ENCODE results near the gene UNCX. TPM values are rescaled to one million over a fixed set of nuclear protein-coding genes. Genes with fewer than 3 reads are reported as not detected.

UNCX gene
- total and polyA plus RNA-seq, 2 experiments from 2014 or later = not detected

DNA sequence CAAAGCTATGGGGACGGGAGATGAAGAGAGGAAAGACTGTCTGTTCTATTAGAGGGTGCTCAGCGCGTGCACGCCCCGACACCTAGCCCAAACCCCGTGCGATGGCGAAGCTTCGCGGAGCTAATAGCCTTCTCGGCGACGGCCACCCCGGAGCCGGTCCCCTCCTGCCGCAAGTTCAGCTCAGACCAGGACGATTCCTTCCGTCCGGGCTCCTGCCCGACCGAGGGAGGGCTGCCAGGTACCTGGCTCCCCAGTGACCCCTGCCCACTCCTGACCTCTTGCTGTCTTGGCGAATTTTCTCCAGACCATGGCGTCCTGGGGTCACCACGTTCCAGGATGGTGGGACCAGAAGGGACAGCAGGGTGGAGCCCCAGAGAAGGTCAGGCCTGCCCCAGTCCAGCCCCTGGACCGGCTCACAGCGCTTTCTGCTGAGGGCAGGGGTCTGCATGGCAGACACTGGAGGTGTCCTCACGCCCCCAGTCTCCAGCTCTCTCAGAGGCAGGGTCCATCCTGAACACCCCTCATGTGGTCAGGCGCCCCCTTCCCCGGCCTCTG lies 36.7 kb downstream of the UNCX start (continued):
- TF ChIP-seq, protein P1, sequence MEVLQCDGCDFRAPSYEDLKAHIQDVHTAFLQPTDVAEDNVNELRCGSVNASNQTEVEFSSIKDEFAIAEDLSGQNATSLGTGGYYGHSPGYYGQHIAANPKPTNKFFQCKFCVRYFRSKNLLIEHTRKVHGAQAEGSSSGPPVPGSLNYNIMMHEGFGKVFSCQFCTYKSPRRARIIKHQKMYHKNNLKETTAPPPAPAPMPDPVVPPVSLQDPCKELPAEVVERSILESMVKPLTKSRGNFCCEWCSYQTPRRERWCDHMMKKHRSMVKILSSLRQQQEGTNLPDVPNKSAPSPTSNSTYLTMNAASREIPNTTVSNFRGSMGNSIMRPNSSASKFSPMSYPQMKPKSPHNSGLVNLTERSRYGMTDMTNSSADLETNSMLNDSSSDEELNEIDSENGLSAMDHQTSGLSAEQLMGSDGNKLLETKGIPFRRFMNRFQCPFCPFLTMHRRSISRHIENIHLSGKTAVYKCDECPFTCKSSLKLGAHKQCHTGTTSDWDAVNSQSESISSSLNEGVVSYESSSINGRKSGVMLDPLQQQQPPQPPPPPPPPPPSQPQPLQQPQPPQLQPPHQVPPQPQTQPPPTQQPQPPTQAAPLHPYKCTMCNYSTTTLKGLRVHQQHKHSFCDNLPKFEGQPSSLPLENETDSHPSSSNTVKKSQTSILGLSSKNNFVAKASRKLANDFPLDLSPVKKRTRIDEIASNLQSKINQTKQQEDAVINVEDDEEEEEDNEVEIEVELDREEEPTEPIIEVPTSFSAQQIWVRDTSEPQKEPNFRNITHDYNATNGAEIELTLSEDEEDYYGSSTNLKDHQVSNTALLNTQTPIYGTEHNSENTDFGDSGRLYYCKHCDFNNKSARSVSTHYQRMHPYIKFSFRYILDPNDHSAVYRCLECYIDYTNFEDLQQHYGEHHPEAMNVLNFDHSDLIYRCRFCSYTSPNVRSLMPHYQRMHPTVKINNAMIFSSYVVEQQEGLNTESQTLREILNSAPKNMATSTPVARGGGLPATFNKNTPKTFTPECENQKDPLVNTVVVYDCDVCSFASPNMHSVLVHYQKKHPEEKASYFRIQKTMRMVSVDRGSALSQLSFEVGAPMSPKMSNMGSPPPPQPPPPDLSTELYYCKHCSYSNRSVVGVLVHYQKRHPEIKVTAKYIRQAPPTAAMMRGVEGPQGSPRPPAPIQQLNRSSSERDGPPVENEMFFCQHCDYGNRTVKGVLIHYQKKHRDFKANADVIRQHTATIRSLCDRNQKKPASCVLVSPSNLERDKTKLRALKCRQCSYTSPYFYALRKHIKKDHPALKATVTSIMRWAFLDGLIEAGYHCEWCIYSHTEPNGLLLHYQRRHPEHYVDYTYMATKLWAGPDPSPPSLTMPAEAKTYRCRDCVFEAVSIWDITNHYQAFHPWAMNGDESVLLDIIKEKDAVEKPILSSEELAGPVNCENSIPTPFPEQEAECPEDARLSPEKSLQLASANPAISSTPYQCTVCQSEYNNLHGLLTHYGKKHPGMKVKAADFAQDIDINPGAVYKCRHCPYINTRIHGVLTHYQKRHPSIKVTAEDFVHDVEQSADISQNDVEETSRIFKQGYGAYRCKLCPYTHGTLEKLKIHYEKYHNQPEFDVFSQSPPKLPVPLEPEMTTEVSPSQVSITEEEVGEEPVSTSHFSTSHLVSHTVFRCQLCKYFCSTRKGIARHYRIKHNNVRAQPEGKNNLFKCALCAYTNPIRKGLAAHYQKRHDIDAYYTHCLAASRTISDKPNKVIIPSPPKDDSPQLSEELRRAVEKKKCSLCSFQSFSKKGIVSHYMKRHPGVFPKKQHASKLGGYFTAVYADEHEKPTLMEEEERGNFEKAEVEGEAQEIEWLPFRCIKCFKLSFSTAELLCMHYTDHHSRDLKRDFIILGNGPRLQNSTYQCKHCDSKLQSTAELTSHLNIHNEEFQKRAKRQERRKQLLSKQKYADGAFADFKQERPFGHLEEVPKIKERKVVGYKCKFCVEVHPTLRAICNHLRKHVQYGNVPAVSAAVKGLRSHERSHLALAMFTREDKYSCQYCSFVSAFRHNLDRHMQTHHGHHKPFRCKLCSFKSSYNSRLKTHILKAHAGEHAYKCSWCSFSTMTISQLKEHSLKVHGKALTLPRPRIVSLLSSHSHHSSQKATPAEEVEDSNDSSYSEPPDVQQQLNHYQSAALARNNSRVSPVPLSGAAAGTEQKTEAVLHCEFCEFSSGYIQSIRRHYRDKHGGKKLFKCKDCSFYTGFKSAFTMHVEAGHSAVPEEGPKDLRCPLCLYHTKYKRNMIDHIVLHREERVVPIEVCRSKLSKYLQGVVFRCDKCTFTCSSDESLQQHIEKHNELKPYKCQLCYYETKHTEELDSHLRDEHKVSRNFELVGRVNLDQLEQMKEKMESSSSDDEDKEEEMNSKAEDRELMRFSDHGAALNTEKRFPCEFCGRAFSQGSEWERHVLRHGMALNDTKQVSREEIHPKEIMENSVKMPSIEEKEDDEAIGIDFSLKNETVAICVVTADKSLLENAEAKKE (CRISPR knock-in tag; IDR thresholded peaks at IDR 0.05) = no peak
- TF ChIP-seq EZH2 (IDR thresholded peaks at IDR 0.05; ENCODE audit: low read depth, unreplicated experiment) = no peak

DNA sequence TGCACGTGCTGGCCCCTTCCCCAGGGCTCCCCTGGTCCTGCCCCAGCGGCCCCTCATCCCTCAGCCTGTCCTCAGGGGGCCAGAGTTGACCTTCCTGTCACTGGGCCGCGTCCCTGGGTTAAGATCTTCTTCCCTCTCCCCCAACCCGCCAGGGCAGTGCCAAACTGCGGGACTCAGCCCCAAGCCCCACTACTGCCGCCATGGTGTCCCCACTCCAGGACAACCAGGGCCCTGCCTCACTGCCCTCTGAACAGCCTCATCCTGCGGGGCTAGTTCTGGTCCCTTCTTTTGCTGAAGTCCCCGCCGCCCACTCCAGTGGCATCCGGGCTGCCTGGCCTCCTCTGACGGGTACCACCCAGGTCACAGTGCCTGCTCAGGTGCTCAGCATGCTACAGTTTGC lies 37.5 kb downstream of the UNCX start:
- ATAC-seq (no peak; the same call in 2 of the 3 replicates), DNase-seq (ENCODE audit: low spot score) (no peak)
- Histone ChIP-seq H2AFZ (no peak overlapping the region), H3K27ac (ENCODE audit: low read depth) (no peak overlapping the region), H3K4me3 (no peak overlapping the region), H3K4me1 (ENCODE audit: insufficient read depth) (no peaks in the 10 kb centered on the region), H4K20me1 (replicated peaks; ENCODE audit: insufficient read depth) (no peaks in the 10 kb centered on the region), H3K36me3 (ENCODE audit: insufficient read depth) (no peaks in the 10 kb centered on the region), H3K4me2 (no peak overlapping the region), H3K79me2 (replicated peaks; ENCODE audit: insufficient read depth) (no peaks in the 10 kb centered on the region), H3F3A (replicated peaks; ENCODE audit: low read depth) (no peaks in the 10 kb centered on the region), H3K9me2 (ENCODE audit: insufficient read depth) (no peaks in the 10 kb centered on the region), H3K27me3 (ENCODE audit: insufficient read depth) (no peaks in the 10 kb centered on the region)
- peaks cover 15% of the 10 kb centered on the region for H3K27me3 Mint-ChIP-seq (ENCODE audit: insufficient read depth, low read depth, poor library complexity)
- no peaks in the 10 kb centered on the region; the same call in 2 of the 3 replicates for H3K4me1 Mint-ChIP-seq
- H3K4me3 Mint-ChIP-seq = no peak overlapping the region
- no peak overlapping the region for H3K27ac Mint-ChIP-seq
- H3K36me3 Mint-ChIP-seq (ENCODE audit: low read depth) = peaks cover 4% of the 10 kb centered on the region
- peaks cover 8% of the 10 kb centered on the region for H3K9me3 Mint-ChIP-seq
- no peak for TF ChIP-seq EZH2 (IDR thresholded peaks at IDR 0.05; ENCODE audit: low read depth, unreplicated experiment)
- no peak for TF ChIP-seq ZNF331 (CRISPR knock-in tag; IDR thresholded peaks at IDR 0.05; ENCODE audit: low read depth)
- no peak for TF ChIP-seq JUNB (IDR thresholded peaks at IDR 0.05; ENCODE audit: unreplicated experiment)
- no peak for TF ChIP-seq STAT1 (IDR thresholded peaks at IDR 0.05; ENCODE audit: unreplicated experiment)
- TF ChIP-seq, protein P2, sequence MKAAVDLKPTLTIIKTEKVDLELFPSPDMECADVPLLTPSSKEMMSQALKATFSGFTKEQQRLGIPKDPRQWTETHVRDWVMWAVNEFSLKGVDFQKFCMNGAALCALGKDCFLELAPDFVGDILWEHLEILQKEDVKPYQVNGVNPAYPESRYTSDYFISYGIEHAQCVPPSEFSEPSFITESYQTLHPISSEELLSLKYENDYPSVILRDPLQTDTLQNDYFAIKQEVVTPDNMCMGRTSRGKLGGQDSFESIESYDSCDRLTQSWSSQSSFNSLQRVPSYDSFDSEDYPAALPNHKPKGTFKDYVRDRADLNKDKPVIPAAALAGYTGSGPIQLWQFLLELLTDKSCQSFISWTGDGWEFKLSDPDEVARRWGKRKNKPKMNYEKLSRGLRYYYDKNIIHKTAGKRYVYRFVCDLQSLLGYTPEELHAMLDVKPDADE (IDR thresholded peaks at IDR 0.05) = no peak
- TF ChIP-seq ZNF114 (CRISPR knock-in tag; IDR thresholded peaks at IDR 0.05) = no peak
- TF ChIP-seq, protein P1 (CRISPR knock-in tag; IDR thresholded peaks at IDR 0.05) = no peak
